ENCODE results near the gene SASS6.
A peak's percentile ranks its signal among the peaks of the same experiment; 100 is the strongest.

SASS6 gene, protein sequence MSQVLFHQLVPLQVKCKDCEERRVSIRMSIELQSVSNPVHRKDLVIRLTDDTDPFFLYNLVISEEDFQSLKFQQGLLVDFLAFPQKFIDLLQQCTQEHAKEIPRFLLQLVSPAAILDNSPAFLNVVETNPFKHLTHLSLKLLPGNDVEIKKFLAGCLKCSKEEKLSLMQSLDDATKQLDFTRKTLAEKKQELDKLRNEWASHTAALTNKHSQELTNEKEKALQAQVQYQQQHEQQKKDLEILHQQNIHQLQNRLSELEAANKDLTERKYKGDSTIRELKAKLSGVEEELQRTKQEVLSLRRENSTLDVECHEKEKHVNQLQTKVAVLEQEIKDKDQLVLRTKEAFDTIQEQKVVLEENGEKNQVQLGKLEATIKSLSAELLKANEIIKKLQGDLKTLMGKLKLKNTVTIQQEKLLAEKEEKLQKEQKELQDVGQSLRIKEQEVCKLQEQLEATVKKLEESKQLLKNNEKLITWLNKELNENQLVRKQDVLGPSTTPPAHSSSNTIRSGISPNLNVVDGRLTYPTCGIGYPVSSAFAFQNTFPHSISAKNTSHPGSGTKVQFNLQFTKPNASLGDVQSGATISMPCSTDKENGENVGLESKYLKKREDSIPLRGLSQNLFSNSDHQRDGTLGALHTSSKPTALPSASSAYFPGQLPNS

DNA sequence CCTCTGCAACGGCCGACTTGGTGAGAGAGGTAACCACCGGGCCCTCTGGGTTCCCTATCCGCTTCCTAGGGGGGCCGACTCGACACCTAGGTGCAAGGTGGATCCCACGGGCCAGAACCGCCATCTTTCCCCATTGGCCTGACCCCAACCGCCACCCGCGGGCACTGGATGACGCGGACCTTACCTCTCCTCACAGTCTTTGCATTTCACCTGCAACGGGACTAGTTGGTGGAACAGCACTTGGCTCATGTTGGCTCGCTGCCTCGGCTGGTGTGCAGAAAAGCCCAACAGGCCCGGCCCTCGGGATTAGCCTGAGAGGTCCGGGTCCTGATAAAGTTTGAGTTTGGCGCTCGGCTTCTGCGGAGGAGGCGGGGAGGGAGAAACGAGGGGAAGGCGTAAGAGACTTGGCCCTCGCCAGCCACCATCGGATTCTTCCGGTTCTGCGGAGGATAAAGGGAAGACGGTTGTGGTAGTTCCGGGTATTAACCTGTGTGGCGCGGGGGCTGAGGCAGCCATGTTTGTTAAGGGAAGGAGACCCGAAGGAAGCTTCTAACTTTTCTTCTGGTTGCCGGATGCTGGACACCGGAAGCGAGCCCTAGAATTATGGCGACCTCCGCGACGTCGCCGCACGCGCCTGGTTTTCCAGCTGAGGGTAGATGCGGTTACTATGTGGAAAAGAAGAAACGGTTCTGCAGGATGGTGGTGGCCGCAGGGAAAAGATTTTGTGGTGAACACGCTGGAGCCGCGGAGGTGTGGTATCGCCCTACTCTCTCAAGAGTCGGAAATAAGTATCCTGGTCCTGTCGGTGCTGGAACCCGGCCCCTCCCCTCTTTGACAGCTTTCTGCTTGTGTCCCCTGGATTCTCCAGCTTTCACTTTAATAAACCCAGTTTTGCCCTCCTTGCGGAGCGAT, at the start of gene SASS6, which contains the start of gene TRMT13:
SASS6 (minus strand) TSS at position 365 of the 912 bp plus-strand sequence; CDS start at position 249, 116 bp downstream.
TRMT13 (plus strand) TSS at position 598 of the 912 bp plus-strand sequence; CDS start at position 604, 6 bp downstream.
- Histone ChIP-seq H3K9me3 (ENCODE audit: control insufficient read depth in 5 of 5, low read length in 5 of 5) (no peaks in the 10 kb centered on the region), H3K27me3 (ENCODE audit: control insufficient read depth in 5 of 5, insufficient read depth in 4 of 5, low read length in 5 of 5) (no peaks in the 10 kb centered on the region), H3K4me3 (ENCODE audit: low read depth in 1 of 5, low read length in 5 of 5) (peak within 1 kb of the TSS; percentile 84 to 97 (median 96)), H3K36me3 (ENCODE audit: control insufficient read depth in 5 of 5, insufficient read depth in 5 of 5, low read length in 5 of 5) (peaks cover 5 to 11% (median 9%) of the 10 kb centered on the region in 5 donors), H3K9ac (ENCODE audit: low read length in 5 of 5) (peak within 1 kb of the TSS; percentile 48 to 85 (median 76)), H3K27ac (ENCODE audit: low read depth, low read length) (peak within 1 kb of the TSS; percentile 73), H3K4me1 (ENCODE audit: control insufficient read depth in 5 of 5, insufficient read depth in 5 of 5, low read length in 5 of 5) (peaks cover 2 to 19% (median 19%) of the 10 kb centered on the region in 5 donors)

DNA sequence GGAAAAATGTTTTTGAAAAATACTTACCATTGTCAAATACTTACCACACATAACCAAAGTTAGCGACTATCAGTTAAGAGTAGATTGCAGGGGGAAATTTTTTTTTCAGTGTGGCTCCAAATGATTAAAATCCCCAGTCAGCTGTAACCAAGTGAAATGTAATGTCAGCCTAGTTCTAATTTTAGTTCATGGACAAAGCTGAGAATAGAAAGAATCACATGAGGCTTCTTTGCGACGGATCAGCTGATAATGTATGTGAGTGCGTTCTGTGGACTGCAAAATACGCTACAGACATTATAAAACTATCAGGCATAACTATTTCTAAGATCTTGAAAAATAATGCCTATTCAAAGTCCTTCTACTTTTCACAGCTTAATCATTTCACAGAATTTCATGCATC, 45.4 kb upstream of the SASS6 start, which contains the start of gene LRRC39:
LRRC39 (minus strand) TSS at position 166 of the 400 bp plus-strand sequence. CDS start 9,740 bp downstream, outside the sequence.
- Histone ChIP-seq H3K27ac (ENCODE audit: low read depth, low read length) (no peak within 1 kb of the TSS), H3K9me3 (ENCODE audit: control insufficient read depth in 5 of 5, low read length in 5 of 5) (no peaks in the 10 kb centered on the region), H3K9ac (ENCODE audit: low read length in 5 of 5) (no peak within 1 kb of the TSS), H3K36me3 (ENCODE audit: control insufficient read depth in 5 of 5, insufficient read depth in 5 of 5, low read length in 5 of 5) (no peaks in the 10 kb centered on the region), H3K4me3 (ENCODE audit: low read depth in 1 of 5, low read length in 5 of 5) (no peak within 1 kb of the TSS), H3K4me1 (ENCODE audit: control insufficient read depth in 5 of 5, insufficient read depth in 5 of 5, low read length in 5 of 5) (no peaks in the 10 kb centered on the region), H3K27me3 (ENCODE audit: control insufficient read depth in 5 of 5, insufficient read depth in 4 of 5, low read length in 5 of 5) (no peaks in the 10 kb centered on the region)

DNA sequence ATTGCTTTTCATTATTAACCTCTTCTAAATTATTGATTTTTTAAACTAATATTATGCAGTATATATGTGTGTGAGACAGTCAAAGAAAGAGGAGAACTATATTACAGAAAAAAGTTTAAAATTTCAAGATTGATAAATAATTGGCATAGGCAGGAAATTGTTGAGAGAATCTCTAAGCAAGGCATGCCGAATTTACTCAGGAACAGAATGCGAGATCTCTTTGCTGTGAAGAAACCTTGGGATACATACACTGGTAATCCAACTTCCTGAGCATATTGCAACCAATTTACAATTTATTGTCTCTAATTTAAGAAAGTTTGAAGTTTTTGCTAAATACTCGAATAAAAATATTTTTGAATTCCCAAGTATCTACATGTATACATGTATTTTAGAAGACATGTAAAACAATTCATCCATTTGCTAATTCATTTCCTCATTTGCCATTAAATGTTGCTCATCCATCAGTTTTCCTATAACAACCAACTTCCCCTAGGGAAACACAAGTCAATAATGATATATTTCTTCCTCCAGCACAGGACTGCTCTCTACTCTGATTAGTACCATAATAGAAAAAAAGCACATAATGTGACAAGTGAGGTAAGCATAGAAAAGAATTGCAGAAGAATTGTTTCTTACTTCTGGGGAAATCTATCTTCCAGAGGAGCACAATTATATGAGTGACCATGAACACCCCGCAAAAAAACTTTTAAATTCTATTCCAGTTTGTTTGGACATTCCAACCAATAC, 44.7 kb upstream of the SASS6 start:
- no peaks in the 10 kb centered on the region for H3K4me1 ChIP-seq (ENCODE audit: control insufficient read depth in 5 of 5, insufficient read depth in 5 of 5, low read length in 5 of 5)
- no peak overlapping the region for H3K4me3 ChIP-seq (ENCODE audit: low read depth in 1 of 5, low read length in 5 of 5)
- H3K27ac ChIP-seq (ENCODE audit: low read depth, low read length) = no peak overlapping the region
- H3K27me3 ChIP-seq (ENCODE audit: control insufficient read depth in 5 of 5, insufficient read depth in 4 of 5, low read length in 5 of 5) = no peaks in the 10 kb centered on the region
- no peaks in the 10 kb centered on the region for H3K36me3 ChIP-seq (ENCODE audit: control insufficient read depth in 5 of 5, insufficient read depth in 5 of 5, low read length in 5 of 5)
- H3K9ac ChIP-seq (ENCODE audit: low read length in 5 of 5) = no peak overlapping the region
- no peaks in the 10 kb centered on the region for H3K9me3 ChIP-seq (ENCODE audit: control insufficient read depth in 5 of 5, low read length in 5 of 5)

DNA sequence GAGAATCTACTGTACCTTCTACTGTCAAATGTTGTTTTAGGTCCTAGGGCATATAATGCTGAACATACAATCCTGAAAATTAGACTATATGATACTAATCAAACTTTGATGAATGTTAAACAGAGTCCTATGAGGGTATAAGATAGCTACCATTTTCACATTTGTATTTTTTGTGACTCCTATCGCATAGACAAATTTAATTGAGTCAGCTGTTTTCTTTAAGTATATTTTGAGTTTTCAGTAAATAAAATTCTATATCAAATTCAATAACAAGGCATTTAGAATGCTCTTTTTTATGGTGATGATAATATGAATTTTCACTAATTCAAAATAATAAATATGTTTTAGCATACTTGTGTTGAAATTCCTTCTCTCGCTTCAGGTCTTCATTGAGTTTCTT, 35.3 kb upstream of the SASS6 start:
- Histone ChIP-seq H3K27ac (ENCODE audit: low read depth, low read length) (no peak overlapping the region), H3K36me3 (ENCODE audit: control insufficient read depth in 5 of 5, insufficient read depth in 5 of 5, low read length in 5 of 5) (no peaks in the 10 kb centered on the region), H3K9ac (ENCODE audit: low read length in 5 of 5) (no peak overlapping the region), H3K27me3 (ENCODE audit: control insufficient read depth in 5 of 5, insufficient read depth in 4 of 5, low read length in 5 of 5) (no peaks in the 10 kb centered on the region), H3K9me3 (ENCODE audit: control insufficient read depth in 5 of 5, low read length in 5 of 5) (no peaks in the 10 kb centered on the region), H3K4me1 (ENCODE audit: control insufficient read depth in 5 of 5, insufficient read depth in 5 of 5, low read length in 5 of 5) (peaks cover 0 to 6% (median 4%) of the 10 kb centered on the region in 5 donors), H3K4me3 (ENCODE audit: low read depth in 1 of 5, low read length in 5 of 5) (no peak overlapping the region)

DNA sequence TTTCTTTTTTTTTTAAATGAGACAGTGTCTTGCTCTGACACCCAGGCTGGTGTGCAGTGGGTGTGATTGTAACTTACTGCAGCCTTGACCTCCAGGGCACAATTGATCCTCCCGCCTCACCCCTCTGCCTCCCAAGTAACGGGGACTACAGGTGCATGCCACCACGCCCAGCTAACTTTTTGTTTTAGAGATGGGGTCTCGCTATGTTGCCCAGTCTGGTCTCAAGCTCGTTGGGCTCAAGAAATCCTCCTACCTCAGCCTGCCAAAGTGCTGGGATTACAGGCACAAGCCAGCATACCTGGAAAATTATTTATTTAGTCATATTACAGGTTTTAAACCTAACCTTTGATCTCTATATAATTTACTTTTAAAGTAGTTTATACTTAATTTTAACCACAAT, 32.0 kb upstream of the SASS6 start:
- H3K27me3 ChIP-seq (ENCODE audit: control insufficient read depth in 5 of 5, insufficient read depth in 4 of 5, low read length in 5 of 5) = no peaks in the 10 kb centered on the region
- peaks cover 0 to 6% (median 4%) of the 10 kb centered on the region in 5 donors for H3K4me1 ChIP-seq (ENCODE audit: control insufficient read depth in 5 of 5, insufficient read depth in 5 of 5, low read length in 5 of 5)
- H3K27ac ChIP-seq (ENCODE audit: low read depth, low read length) = no peak overlapping the region
- H3K4me3 ChIP-seq (ENCODE audit: low read depth in 1 of 5, low read length in 5 of 5) = no peak overlapping the region
- no peak overlapping the region for H3K9ac ChIP-seq (ENCODE audit: low read length in 5 of 5)
- no peaks in the 10 kb centered on the region for H3K9me3 ChIP-seq (ENCODE audit: control insufficient read depth in 5 of 5, low read length in 5 of 5)
- H3K36me3 ChIP-seq (ENCODE audit: control insufficient read depth in 5 of 5, insufficient read depth in 5 of 5, low read length in 5 of 5) = no peaks in the 10 kb centered on the region

DNA sequence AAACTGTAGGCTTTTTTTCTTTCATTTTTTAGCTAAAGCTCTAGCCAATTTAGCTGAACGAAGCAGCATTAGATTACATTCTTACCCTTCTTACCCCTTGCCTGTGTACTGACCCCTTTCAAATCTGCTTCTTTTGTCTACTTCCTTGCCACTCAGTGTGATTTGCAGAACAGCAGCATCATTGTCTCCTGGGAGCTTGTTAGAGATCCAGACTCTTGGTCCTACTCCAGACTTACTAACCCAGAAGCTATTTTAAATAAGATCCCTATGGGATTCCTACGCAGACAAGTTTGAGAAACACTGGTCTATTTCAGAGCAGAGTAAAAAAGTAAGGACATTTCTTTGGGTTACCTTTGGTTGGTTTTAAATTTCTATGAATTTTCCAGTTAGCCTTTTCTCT, 31.5 kb upstream of the SASS6 start:
- Histone ChIP-seq H3K27ac (ENCODE audit: low read depth, low read length) (no peak overlapping the region), H3K4me1 (ENCODE audit: control insufficient read depth in 5 of 5, insufficient read depth in 5 of 5, low read length in 5 of 5) (peaks cover 0 to 6% (median 4%) of the 10 kb centered on the region in 5 donors), H3K4me3 (ENCODE audit: low read depth in 1 of 5, low read length in 5 of 5) (no peak overlapping the region), H3K36me3 (ENCODE audit: control insufficient read depth in 5 of 5, insufficient read depth in 5 of 5, low read length in 5 of 5) (no peaks in the 10 kb centered on the region), H3K9ac (ENCODE audit: low read length in 5 of 5) (no peak overlapping the region), H3K27me3 (ENCODE audit: control insufficient read depth in 5 of 5, insufficient read depth in 4 of 5, low read length in 5 of 5) (no peaks in the 10 kb centered on the region), H3K9me3 (ENCODE audit: control insufficient read depth in 5 of 5, low read length in 5 of 5) (no peaks in the 10 kb centered on the region)

DNA sequence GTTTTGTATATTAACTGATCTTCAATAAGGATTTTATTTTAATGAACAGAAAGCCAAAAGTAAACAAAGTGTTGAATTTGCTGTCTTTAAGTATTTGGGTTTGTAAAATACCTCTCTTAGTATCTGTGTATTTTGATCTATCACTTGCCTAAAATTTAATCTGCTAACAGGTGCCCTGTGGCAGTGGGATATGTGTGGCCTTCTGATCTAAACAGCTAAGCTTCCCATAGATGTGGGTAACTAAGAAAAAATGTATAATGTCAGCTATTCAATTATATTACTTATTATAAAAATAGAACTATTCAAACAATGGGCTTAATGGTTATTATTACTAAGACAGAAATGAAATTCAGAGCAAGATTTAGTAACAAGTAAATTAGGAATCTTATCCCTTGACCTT, 30.2 kb upstream of the SASS6 start:
- peaks cover 0 to 6% (median 4%) of the 10 kb centered on the region in 5 donors for H3K4me1 ChIP-seq (ENCODE audit: control insufficient read depth in 5 of 5, insufficient read depth in 5 of 5, low read length in 5 of 5)
- no peaks in the 10 kb centered on the region for H3K9me3 ChIP-seq (ENCODE audit: control insufficient read depth in 5 of 5, low read length in 5 of 5)
- no peak overlapping the region for H3K9ac ChIP-seq (ENCODE audit: low read length in 5 of 5)
- H3K36me3 ChIP-seq (ENCODE audit: control insufficient read depth in 5 of 5, insufficient read depth in 5 of 5, low read length in 5 of 5) = no peaks in the 10 kb centered on the region
- no peaks in the 10 kb centered on the region for H3K27me3 ChIP-seq (ENCODE audit: control insufficient read depth in 5 of 5, insufficient read depth in 4 of 5, low read length in 5 of 5)
- no peak overlapping the region for H3K27ac ChIP-seq (ENCODE audit: low read depth, low read length)
- H3K4me3 ChIP-seq (ENCODE audit: low read depth in 1 of 5, low read length in 5 of 5) = no peak overlapping the region

DNA sequence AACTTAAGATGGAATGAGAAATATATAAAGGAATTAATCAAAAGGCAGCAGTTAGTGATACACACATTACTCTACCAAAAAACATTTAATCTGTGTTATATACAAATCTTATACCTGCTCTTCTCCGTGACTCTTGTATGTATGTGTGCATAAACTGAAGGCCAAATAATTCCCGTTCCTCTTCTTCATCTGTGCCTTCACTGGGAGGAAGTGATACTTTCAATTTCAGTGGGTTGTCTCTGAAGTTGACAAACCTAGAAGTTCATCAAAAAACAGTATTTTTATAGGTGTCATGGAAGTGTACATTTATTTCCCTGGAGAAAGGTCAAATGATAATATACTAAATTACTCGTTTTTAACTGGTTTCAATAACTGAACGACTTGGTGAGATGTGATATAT, 19.5 kb upstream of the SASS6 start:
- no peak overlapping the region for H3K4me3 ChIP-seq (ENCODE audit: low read depth in 1 of 5, low read length in 5 of 5)
- H3K36me3 ChIP-seq (ENCODE audit: control insufficient read depth in 5 of 5, insufficient read depth in 5 of 5, low read length in 5 of 5) = peaks cover 12 to 28% (median 21%) of the 10 kb centered on the region in 5 donors
- no peaks in the 10 kb centered on the region for H3K27me3 ChIP-seq (ENCODE audit: control insufficient read depth in 5 of 5, insufficient read depth in 4 of 5, low read length in 5 of 5)
- H3K9ac ChIP-seq (ENCODE audit: low read length in 5 of 5) = no peak overlapping the region
- H3K27ac ChIP-seq (ENCODE audit: low read depth, low read length) = no peak overlapping the region
- no peaks in the 10 kb centered on the region for H3K4me1 ChIP-seq (ENCODE audit: control insufficient read depth in 5 of 5, insufficient read depth in 5 of 5, low read length in 5 of 5)
- H3K9me3 ChIP-seq (ENCODE audit: control insufficient read depth in 5 of 5, low read length in 5 of 5) = no peaks in the 10 kb centered on the region

DNA sequence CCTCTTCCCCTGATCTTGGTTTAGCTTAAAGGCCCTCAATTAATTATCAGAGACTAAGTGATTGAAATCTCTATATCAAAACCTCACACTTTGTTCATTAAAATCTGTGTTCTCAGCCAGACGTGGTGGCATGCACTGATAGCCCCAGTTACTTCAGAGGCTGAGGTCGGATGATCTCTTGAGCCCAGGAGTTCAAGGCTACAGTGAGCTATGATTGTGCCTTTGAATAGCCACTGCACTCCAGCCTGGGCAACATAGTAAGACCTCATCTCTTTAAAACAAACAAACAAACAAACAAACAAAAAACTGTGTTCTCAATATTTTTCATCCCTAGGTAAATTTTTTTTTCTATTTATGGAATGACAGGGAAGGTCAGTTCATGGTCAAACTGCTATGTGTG, 18.9 kb upstream of the SASS6 start:
- Histone ChIP-seq H3K27me3 (ENCODE audit: control insufficient read depth in 5 of 5, insufficient read depth in 4 of 5, low read length in 5 of 5) (no peaks in the 10 kb centered on the region), H3K27ac (ENCODE audit: low read depth, low read length) (no peak overlapping the region), H3K36me3 (ENCODE audit: control insufficient read depth in 5 of 5, insufficient read depth in 5 of 5, low read length in 5 of 5) (peaks cover 15 to 34% (median 27%) of the 10 kb centered on the region in 5 donors), H3K9me3 (ENCODE audit: control insufficient read depth in 5 of 5, low read length in 5 of 5) (no peaks in the 10 kb centered on the region), H3K4me3 (ENCODE audit: low read depth in 1 of 5, low read length in 5 of 5) (no peak overlapping the region), H3K4me1 (ENCODE audit: control insufficient read depth in 5 of 5, insufficient read depth in 5 of 5, low read length in 5 of 5) (no peaks in the 10 kb centered on the region), H3K9ac (ENCODE audit: low read length in 5 of 5) (no peak overlapping the region)

Data from subcutaneous abdominal adipose tissue (tissue), 5 donors.